Esophagus muscularis mucosa (tissue), 4 donors: ENCODE measurements around the gene NEURL1B. TPM values are rescaled to one million over a fixed set of nuclear protein-coding genes. Genes with fewer than 3 reads are reported as not detected.
"Not testable (repeated sequence)": the region's sequence is repeated elsewhere in the genome, so short reads cannot be mapped to it uniquely, and the experiment has no call there.

Experiments used
- DNase-seq: peaks from one replicate; pipeline ENCODE4 v3.0.0-alpha.2; 2017; ENCODE audit errors: extremely low spot score
- H3K27ac ChIP-seq, 4 donors: fragments of 200-600 bp; sonication (generic); replicated peaks in 1 of 4; 1 replicate in 3 of 4; 2 replicates in 1 of 4; pipeline ENCODE4 v1.5.1; 2016 to 2019; ENCODE audit warnings: mild to moderate bottlenecking in 1 of 4
- H3K27me3 ChIP-seq, 4 donors: fragments of 200-600 bp; sonication (generic); one replicate each; pipeline versions ENCODE4 v1.5.1 to v1.6.0; 2016 to 2019
- H3K36me3 ChIP-seq, 4 donors: fragments of 200-600 bp; sonication (generic); one replicate each; pipeline ENCODE4 v1.5.1; 2016 to 2019
- H3K4me1 ChIP-seq, 4 donors: fragments of 200-600 bp; sonication (generic); one replicate each; pipeline ENCODE4 v1.5.1; 2016 to 2019
- H3K4me3 ChIP-seq, 4 donors: fragments of 200-600 bp; sonication (generic); 1 replicate in 2 of 4; 2 replicates in 2 of 4; pipeline ENCODE4 v1.5.1; 2016 to 2019; ENCODE audit warnings: mild to moderate bottlenecking in 4 of 4, moderate library complexity in 1 of 4
- H3K9me3 ChIP-seq, 4 donors: fragments of 200-600 bp; sonication (generic); 1 replicate in 3 of 4; 2 replicates in 1 of 4; pipeline ENCODE4 v1.5.1; 2016 to 2019
- EP300 ChIP-seq: sonication (generic); formaldehyde crosslinking; IDR thresholded peaks from one replicate; pipeline ENCODE4 v1.6.1; 2017; ENCODE audit warnings: antibody characterized with exemption
- POLR2A ChIP-seq: fragments of 450-650 bp; IDR thresholded peaks from one replicate; pipeline ENCODE4 v1.6.1; 2017; ENCODE audit warnings: antibody characterized with exemption, moderate library complexity, mild to moderate bottlenecking, low read depth
- POLR2AphosphoS5 ChIP-seq, 2 donors: sonication (generic); formaldehyde crosslinking; IDR thresholded peaks; one replicate each; pipeline ENCODE4 v1.6.1; 2017; ENCODE audit warnings: antibody characterized with exemption in 2 of 2
- WGBS: methylation state at CpG from one replicate; pipeline ENCODE4 v1.1.5; 2018; 5-methylcytosine and 5-hydroxymethylcytosine counted together
- intact Hi-C: fragments of 100-400 bp; cut with DNase I; formaldehyde crosslinking; loops from one replicate; pipeline ENCODE4 v1.15.1; 2023
- total RNA-seq, 4 donors: library from RNA; depleted of rRNA; stranded (reverse); fragments of >200 nt; gene quantifications; one replicate each; pipeline versions ENCODE4 v1.1.0 to v1.2.1, GENCODE V29; 2016
- TF ChIP-seq, protein P1 (sequence below), 3 experiments: fragments of 200-600 bp in 2 of 3; fragments of 450-650 bp in 1 of 3; sonication (generic) in 2 of 3; IDR thresholded peaks; one replicate each; pipeline ENCODE4 v1.5.1; 2017 to 2019; ENCODE audit warnings: antibody characterized with exemption in 3 of 3, mild to moderate bottlenecking in 2 of 3, moderate library complexity in 1 of 3

Gene NEURL1B
- total RNA-seq, 4 donors from 2014 or later = 34.1 to 87.1 (median 60.2) TPM

DNA sequence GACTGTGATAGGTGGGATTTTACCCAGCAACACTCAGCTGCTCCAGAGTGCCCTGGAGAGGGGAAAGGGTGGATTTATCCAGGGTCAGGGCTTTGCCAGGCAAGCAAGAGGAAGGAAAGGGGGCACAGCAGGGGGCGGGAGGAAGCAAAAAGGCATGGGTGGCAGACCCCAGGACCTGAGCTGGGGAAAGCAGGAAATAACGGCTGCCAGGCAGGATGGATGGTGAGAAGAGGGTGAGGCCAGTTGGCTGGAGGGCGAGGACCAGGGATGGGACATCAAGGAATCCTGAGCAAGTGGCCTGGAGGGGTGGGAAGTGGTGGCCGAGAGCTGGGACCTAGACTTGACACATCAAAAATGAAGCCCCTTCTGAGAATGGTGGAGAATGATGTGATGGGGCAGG lies 65.7 kb downstream of the NEURL1B start:
- WGBS = 70% methylated on average over 4 of the region's 4 CpGs
- no peak overlapping the region for H3K4me3 ChIP-seq
- H3K27ac ChIP-seq = no peak overlapping the region
- H3K27me3 ChIP-seq = peaks cover 0 to 9% (median 0%) of the 10 kb centered on the region in 4 donors
- H3K4me1 ChIP-seq = peaks cover 0 to 7% (median 4%) of the 10 kb centered on the region in 4 donors
- H3K9me3 ChIP-seq = no peaks in the 10 kb centered on the region
- H3K36me3 ChIP-seq = no peaks in the 10 kb centered on the region
- TF ChIP-seq POLR2AphosphoS5 (IDR thresholded peaks at IDR 0.05) (no peak), EP300 (no peak), POLR2A (no peak)
- TF ChIP-seq, protein P1, sequence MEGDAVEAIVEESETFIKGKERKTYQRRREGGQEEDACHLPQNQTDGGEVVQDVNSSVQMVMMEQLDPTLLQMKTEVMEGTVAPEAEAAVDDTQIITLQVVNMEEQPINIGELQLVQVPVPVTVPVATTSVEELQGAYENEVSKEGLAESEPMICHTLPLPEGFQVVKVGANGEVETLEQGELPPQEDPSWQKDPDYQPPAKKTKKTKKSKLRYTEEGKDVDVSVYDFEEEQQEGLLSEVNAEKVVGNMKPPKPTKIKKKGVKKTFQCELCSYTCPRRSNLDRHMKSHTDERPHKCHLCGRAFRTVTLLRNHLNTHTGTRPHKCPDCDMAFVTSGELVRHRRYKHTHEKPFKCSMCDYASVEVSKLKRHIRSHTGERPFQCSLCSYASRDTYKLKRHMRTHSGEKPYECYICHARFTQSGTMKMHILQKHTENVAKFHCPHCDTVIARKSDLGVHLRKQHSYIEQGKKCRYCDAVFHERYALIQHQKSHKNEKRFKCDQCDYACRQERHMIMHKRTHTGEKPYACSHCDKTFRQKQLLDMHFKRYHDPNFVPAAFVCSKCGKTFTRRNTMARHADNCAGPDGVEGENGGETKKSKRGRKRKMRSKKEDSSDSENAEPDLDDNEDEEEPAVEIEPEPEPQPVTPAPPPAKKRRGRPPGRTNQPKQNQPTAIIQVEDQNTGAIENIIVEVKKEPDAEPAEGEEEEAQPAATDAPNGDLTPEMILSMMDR (IDR thresholded peaks at IDR 0.05) = no peak
- intact Hi-C loops = no loop called here
- no peak for DNase-seq

DNA sequence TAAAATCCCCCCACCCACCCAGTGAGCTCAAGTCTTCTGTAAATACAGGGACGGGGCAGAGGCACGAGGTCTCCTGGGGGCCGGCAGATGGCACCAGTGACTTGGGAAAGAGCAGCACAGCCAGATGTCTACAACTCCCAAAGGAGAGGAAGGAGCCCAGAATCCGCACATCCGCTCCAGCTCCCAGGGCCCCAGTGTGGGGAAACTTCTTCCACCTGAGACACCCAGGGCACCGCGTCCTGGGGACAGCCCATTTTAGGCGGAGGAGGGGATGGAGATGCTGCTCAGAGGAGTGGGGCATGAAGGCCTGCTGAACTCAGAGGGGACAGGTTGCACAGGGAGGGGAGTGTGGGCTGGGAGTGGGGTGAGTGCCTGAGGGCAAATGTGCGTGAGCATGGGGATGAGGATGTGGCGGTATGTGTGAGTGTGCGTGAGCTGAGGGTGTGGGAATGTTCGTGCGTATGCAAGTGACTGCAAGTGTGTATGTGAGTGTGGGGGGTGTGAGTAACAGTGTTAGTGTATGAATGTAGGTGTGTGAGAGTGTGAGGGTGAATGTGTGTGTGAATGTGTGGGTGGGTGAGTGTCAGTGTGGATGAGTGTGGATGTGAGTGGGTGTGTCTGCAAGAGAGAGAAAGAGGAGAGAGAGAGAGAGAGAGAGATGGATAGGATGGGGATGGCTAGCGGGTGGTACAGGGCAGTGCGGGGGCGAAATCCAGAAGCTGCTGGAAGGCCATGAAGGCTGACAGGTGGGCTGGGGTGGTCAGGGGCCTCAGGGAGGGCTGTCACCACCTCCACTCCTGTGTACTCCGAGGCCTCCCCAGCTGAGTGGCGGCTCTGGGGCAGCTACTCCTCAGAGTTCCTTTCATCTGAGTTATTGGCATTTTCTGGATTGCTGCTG lies 66.5 kb downstream of the NEURL1B start:
- H3K27ac ChIP-seq = no peak overlapping the region
- peaks cover 0 to 9% (median 0%) of the 10 kb centered on the region in 4 donors for H3K27me3 ChIP-seq
- 64% methylated on average over 18 of the region's 18 CpGs for WGBS
- no peak overlapping the region for H3K4me3 ChIP-seq
- no peak for DNase-seq
- intact Hi-C loops = no loop called here
- peaks cover 0 to 7% (median 4%) of the 10 kb centered on the region in 4 donors for H3K4me1 ChIP-seq
- H3K9me3 ChIP-seq = no peaks in the 10 kb centered on the region
- no peak for TF ChIP-seq POLR2AphosphoS5 (IDR thresholded peaks at IDR 0.05)
- TF ChIP-seq, protein P1 (IDR thresholded peaks at IDR 0.05) = peak; percentile 27 to 46 (median 46)
- no peaks in the 10 kb centered on the region for H3K36me3 ChIP-seq

DNA sequence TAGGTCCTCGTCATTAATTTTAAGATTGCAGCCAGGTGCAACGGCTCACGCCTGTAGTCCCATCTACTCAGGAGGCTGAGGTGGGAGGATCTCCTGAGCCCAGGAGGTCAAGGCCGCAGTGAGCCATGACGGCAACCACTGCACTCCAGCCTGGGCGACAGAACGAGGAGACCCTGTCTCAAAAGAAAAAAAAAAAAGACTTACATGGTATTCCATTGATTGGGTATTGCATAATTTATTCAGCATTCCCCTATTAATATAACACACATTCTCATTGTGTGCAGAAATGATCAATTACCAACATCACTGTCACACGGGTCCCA lies 67.1 kb downstream of the NEURL1B start:
- Histone ChIP-seq H3K36me3 (no peaks in the 10 kb centered on the region), H3K4me3 (no peak overlapping the region), H3K4me1 (peaks cover 2 to 10% (median 7%) of the 10 kb centered on the region in 4 donors), H3K27ac (no peak overlapping the region), H3K9me3 (no peaks in the 10 kb centered on the region), H3K27me3 (peaks cover 0 to 9% (median 0%) of the 10 kb centered on the region in 4 donors)
- WGBS = 86% methylated on average over 7 of the region's 8 CpGs
- no peak for TF ChIP-seq EP300
- TF ChIP-seq, protein P1 (IDR thresholded peaks at IDR 0.05) = no peak
- no peak for TF ChIP-seq POLR2AphosphoS5 (IDR thresholded peaks at IDR 0.05)
- no peak for TF ChIP-seq POLR2A
- intact Hi-C loops = no loop called here
- DNase-seq = no peak

DNA sequence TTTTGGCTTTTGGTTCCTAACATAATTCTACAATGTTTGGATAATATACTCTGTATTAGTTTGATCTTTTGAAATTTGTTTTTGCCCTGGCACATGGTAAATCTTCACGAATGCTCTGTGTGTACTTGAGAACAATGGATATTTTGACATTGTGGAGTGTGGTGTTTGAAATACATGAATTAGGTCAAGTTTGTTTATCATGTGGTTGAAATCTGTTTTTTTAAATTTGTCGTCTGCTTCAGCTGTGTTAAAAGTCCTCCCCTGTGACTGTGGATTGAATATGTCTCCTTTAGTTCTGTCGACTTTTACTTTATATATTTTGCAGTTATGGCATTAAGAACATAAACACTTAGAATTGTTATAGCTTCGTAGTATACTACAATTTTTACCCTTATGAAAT lies 69.6 kb downstream of the NEURL1B start:
- no peak overlapping the region for H3K4me3 ChIP-seq
- no peaks in the 10 kb centered on the region for H3K9me3 ChIP-seq
- 50% methylated on average over 4 of the region's 4 CpGs for WGBS
- peaks cover 0 to 9% (median 0%) of the 10 kb centered on the region in 4 donors for H3K27me3 ChIP-seq
- intact Hi-C loops = loop anchor here (10.0 kb wide), 1 partner anchor 154 kb away; no protein-coding TSS in a partner anchor
- H3K4me1 ChIP-seq = peaks cover 25 to 35% (median 30%) of the 10 kb centered on the region in 4 donors
- no peak for TF ChIP-seq POLR2A
- no peak for TF ChIP-seq EP300
- TF ChIP-seq, protein P1 (IDR thresholded peaks at IDR 0.05) = no peak
- no peak for TF ChIP-seq POLR2AphosphoS5 (IDR thresholded peaks at IDR 0.05)
- no peak for DNase-seq
- H3K36me3 ChIP-seq = no peaks in the 10 kb centered on the region
- H3K27ac ChIP-seq = no peak overlapping the region

DNA sequence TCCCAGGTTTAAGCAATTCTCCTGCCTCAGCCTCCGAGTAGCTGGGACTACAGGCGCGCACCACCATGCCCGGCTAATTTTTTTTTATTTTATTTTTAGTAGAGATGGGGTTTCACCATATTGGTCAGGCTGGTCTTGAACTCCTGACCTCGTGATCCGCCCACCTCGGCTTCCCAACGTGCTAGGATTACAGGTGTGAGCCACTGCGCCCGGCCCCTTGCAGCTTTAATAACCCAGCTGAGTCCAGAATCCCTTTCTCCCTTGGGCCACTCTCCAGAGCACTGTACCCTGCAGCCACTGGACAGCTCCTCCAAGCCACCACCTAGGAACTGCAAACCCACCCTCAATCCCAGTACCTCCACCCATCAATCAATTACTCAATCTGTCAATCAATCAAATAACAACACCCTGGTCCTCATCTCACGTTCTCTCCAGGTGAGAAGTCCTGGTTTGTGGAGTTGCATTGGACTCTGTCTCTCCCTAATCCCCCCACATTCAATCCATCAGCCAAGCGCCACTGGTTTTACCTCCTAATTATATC lies 70.3 kb downstream of the NEURL1B start:
- DNase-seq, H3K27ac ChIP-seq, H3K9me3 ChIP-seq, H3K36me3 ChIP-seq, H3K4me3 ChIP-seq, H3K27me3 ChIP-seq: not testable (repeated sequence)
- intact Hi-C loops = loop anchor here (10.0 kb wide), 1 partner anchor 153 kb away; no protein-coding TSS in a partner anchor
- peaks cover 32 to 42% (median 35%) of the 10 kb centered on the region in 4 donors for H3K4me1 ChIP-seq
- 75% methylated on average over 12 of the region's 12 CpGs for WGBS
